ENCODE results near the gene SLC16A5. TPM values are rescaled to one million over a fixed set of nuclear protein-coding genes. Genes with fewer than 3 reads are reported as not detected.

SLC16A5 gene
- total RNA-seq, 2 experiments from 2014 or later: 6.0 to 6.5 TPM

GRCh38 chr17:75087182-75087557, 584 bp upstream of the SLC16A5 start:
- H3K27me3 Mint-ChIP-seq: no peaks in the 10 kb centered on the region
- no peak for ATAC-seq
- H3K27ac Mint-ChIP-seq: peak overlapping the region; percentile 73
- H3K4me1 Mint-ChIP-seq: peaks cover 52% of the 10 kb centered on the region
- DNase-seq: no peak
- ChIA-PET CTCF (interaction anchor here (0.6 to 2.2 kb wide), 6 partner anchors 24 to 125 kb away, joined by 3 to 7 read pairs (median 4); no protein-coding TSS in a partner anchor), POLR2A (interaction anchor here (0.6 to 1.1 kb wide), 2 partner anchors 60 to 102 kb away, joined by 3 to 4 read pairs; no protein-coding TSS in a partner anchor)
- peak overlapping the region; percentile 71 for H3K4me3 Mint-ChIP-seq
- H3K9me3 Mint-ChIP-seq (ENCODE audit: low read depth): no peaks in the 10 kb centered on the region
- intact Hi-C loops (cut with DNase I, micrococcal nuclease): loop anchor here in 1 of 2 experiments (2.0 kb wide), 1 partner anchor 52 kb away; no protein-coding TSS in a partner anchor
- no peaks in the 10 kb centered on the region for H3K36me3 Mint-ChIP-seq (ENCODE audit: low read depth)

- peaks cover 49% of the 10 kb centered on the region for H3K4me1 Mint-ChIP-seq
- H3K27ac Mint-ChIP-seq: peak overlapping the region; percentile 30
- H3K36me3 Mint-ChIP-seq (ENCODE audit: low read depth): no peaks in the 10 kb centered on the region
- H3K27me3 Mint-ChIP-seq: no peaks in the 10 kb centered on the region
- peak; percentile 39 for DNase-seq
- peak overlapping the region; percentile 71 for H3K4me3 Mint-ChIP-seq
- intact Hi-C loops (cut with DNase I, micrococcal nuclease): loop anchor here in 1 of 2 experiments (1.0 kb wide), 1 partner anchor 21 kb away; the partner anchor contains the start of gene ARMC7
- ChIA-PET POLR2A (interaction anchor here (0.8 kb wide), 1 partner anchor 13 kb away, joined by 6 read pairs; no protein-coding TSS in a partner anchor), CTCF (interaction anchor here (0.6 to 2.2 kb wide), 8 partner anchors 16 to 127 kb away, joined by 3 to 7 read pairs (median 3); partner anchors contain the start of gene ARMC7)
- H3K9me3 Mint-ChIP-seq (ENCODE audit: low read depth): no peaks in the 10 kb centered on the region
- peak; percentile 65 for ATAC-seq
These were observed 987 bp downstream of the SLC16A5 start for GRCh38 chr17:75088465-75089417.

GRCh38 chr17:75090871-75091854, 3.4 kb downstream of the SLC16A5 start:
- no peak for ATAC-seq
- H3K27ac Mint-ChIP-seq: no peak overlapping the region
- POLR2A ChIA-PET: interaction anchor here (0.6 kb wide), 3 partner anchors 9 to 30 kb away, joined by 3 read pairs; no protein-coding TSS in a partner anchor

GRCh38 chr17:75091855-75092327, 4.1 kb downstream of the SLC16A5 start:
- no peak overlapping the region for H3K27ac Mint-ChIP-seq
- CTCF ChIA-PET: interaction anchor here (0.6 to 1.1 kb wide), 3 partner anchors 22 to 343 kb away, joined by 3 to 4 read pairs (median 3); no protein-coding TSS in a partner anchor

More at GRCh38 chr17:75090871-75091854, 3.4 kb downstream of the SLC16A5 start:
- H3K4me1 Mint-ChIP-seq: peaks cover 41% of the 10 kb centered on the region
- intact Hi-C loops (cut with DNase I, micrococcal nuclease): no loop called here
- no peak overlapping the region for H3K4me3 Mint-ChIP-seq
- DNase-seq: no peak
- no peaks in the 10 kb centered on the region for H3K27me3 Mint-ChIP-seq
- CTCF ChIA-PET: interaction anchor here (0.6 to 1.1 kb wide), 4 partner anchors 10 to 342 kb away, joined by 3 to 6 read pairs (median 3); no protein-coding TSS in a partner anchor
- no peaks in the 10 kb centered on the region for H3K9me3 Mint-ChIP-seq (ENCODE audit: low read depth)
- no peaks in the 10 kb centered on the region for H3K36me3 Mint-ChIP-seq (ENCODE audit: low read depth)

GRCh38 chr17:75093548-75094158, 5.9 kb downstream of the SLC16A5 start:
- no peak for ATAC-seq
- intact Hi-C loops (cut with DNase I, micrococcal nuclease): no loop called here
- H3K27me3 Mint-ChIP-seq: no peaks in the 10 kb centered on the region
- no peak overlapping the region for H3K27ac Mint-ChIP-seq
- H3K9me3 Mint-ChIP-seq (ENCODE audit: low read depth): no peaks in the 10 kb centered on the region
- peaks cover 25% of the 10 kb centered on the region for H3K4me1 Mint-ChIP-seq
- no peak overlapping the region for H3K4me3 Mint-ChIP-seq
- DNase-seq: no peak
- ChIA-PET POLR2A (no interaction called here), CTCF (no interaction called here)
- no peaks in the 10 kb centered on the region for H3K36me3 Mint-ChIP-seq (ENCODE audit: low read depth)

More at GRCh38 chr17:75091855-75092327, 4.1 kb downstream of the SLC16A5 start:
- Mint-ChIP-seq H3K27me3 (no peaks in the 10 kb centered on the region), H3K9me3 (ENCODE audit: low read depth) (no peaks in the 10 kb centered on the region), H3K36me3 (ENCODE audit: low read depth) (no peaks in the 10 kb centered on the region), H3K4me3 (no peak overlapping the region), H3K4me1 (peaks cover 36% of the 10 kb centered on the region)
- no peak for DNase-seq
- POLR2A ChIA-PET: interaction anchor here (0.6 kb wide), 1 partner anchor 10 kb away, joined by 3 read pairs; no protein-coding TSS in a partner anchor
- no peak for ATAC-seq
- intact Hi-C loops (cut with DNase I, micrococcal nuclease): no loop called here

GRCh38 chr17:75094871-75095399, 7.2 kb downstream of the SLC16A5 start:
- H3K9me3 Mint-ChIP-seq (ENCODE audit: low read depth): no peaks in the 10 kb centered on the region
- H3K4me3 Mint-ChIP-seq: no peak overlapping the region
- H3K27ac Mint-ChIP-seq: no peak overlapping the region
- no peak for ATAC-seq
- no peaks in the 10 kb centered on the region for H3K27me3 Mint-ChIP-seq
- no peak for DNase-seq
- CTCF ChIA-PET: interaction anchor here (0.7 to 1.0 kb wide), 2 partner anchors 11 to 19 kb away, joined by 3 to 6 read pairs; no protein-coding TSS in a partner anchor
- POLR2A ChIA-PET: no interaction called here
- H3K4me1 Mint-ChIP-seq: peaks cover 13% of the 10 kb centered on the region
- no peaks in the 10 kb centered on the region for H3K36me3 Mint-ChIP-seq (ENCODE audit: low read depth)
- intact Hi-C loops (cut with DNase I, micrococcal nuclease): no loop called here

GRCh38 chr17:75096082-75096625, 8.4 kb downstream of the SLC16A5 start:
- intact Hi-C loops (cut with DNase I, micrococcal nuclease): no loop called here
- Mint-ChIP-seq H3K27ac (no peak overlapping the region), H3K9me3 (ENCODE audit: low read depth) (no peaks in the 10 kb centered on the region), H3K36me3 (ENCODE audit: low read depth) (no peaks in the 10 kb centered on the region), H3K27me3 (no peaks in the 10 kb centered on the region), H3K4me1 (peaks cover 8% of the 10 kb centered on the region), H3K4me3 (no peak overlapping the region)
- DNase-seq: no peak
- CTCF ChIA-PET: no interaction called here
- ATAC-seq: no peak
- POLR2A ChIA-PET: no interaction called here

- ChIA-PET CTCF (interaction anchor here (0.9 to 1.4 kb wide), 2 partner anchors 8 to 16 kb away, joined by 3 to 6 read pairs; no protein-coding TSS in a partner anchor), POLR2A (no interaction called here)
- no peak overlapping the region for H3K4me3 Mint-ChIP-seq
These were observed 10.1 kb downstream of the SLC16A5 start for GRCh38 chr17:75097865-75098264.

GRCh38 chr17:75098861-75099260, 11.1 kb downstream of the SLC16A5 start:
- CTCF ChIA-PET: interaction anchor here (1.4 kb wide), 1 partner anchor 15 kb away, joined by 6 read pairs; no protein-coding TSS in a partner anchor
- H3K27ac Mint-ChIP-seq: no peak overlapping the region
- H3K4me3 Mint-ChIP-seq: no peak overlapping the region
- no peak for DNase-seq
- peaks cover 3% of the 10 kb centered on the region for H3K4me1 Mint-ChIP-seq
- no peaks in the 10 kb centered on the region for H3K9me3 Mint-ChIP-seq (ENCODE audit: low read depth)
- H3K36me3 Mint-ChIP-seq (ENCODE audit: low read depth): no peaks in the 10 kb centered on the region
- no peak for ATAC-seq
- H3K27me3 Mint-ChIP-seq: no peaks in the 10 kb centered on the region
- intact Hi-C loops (cut with DNase I, micrococcal nuclease): no loop called here
- POLR2A ChIA-PET: interaction anchor here (1.1 kb wide), 1 partner anchor 11 kb away, joined by 4 read pairs; no protein-coding TSS in a partner anchor

More at GRCh38 chr17:75097865-75098264, 10.1 kb downstream of the SLC16A5 start:
- intact Hi-C loops (cut with DNase I, micrococcal nuclease): no loop called here
- Mint-ChIP-seq H3K4me1 (peaks cover 3% of the 10 kb centered on the region), H3K27me3 (no peaks in the 10 kb centered on the region), H3K36me3 (ENCODE audit: low read depth) (no peaks in the 10 kb centered on the region), H3K27ac (no peak overlapping the region), H3K9me3 (ENCODE audit: low read depth) (no peaks in the 10 kb centered on the region)
- DNase-seq (no peak), ATAC-seq (no peak)
